Urinary bladder (tissue), 4 donors: ENCODE measurements around the gene RAB26. TPM values are rescaled to one million over a fixed set of nuclear protein-coding genes. Genes with fewer than 3 reads are reported as not detected.
"Not testable (repeated sequence)": the region's sequence is repeated elsewhere in the genome, so short reads cannot be mapped to it uniquely, and the experiment has no call there.

ENCODE experiments used
- DNase-seq: peaks from one replicate; pipeline ENCODE4 v3.0.0-alpha.2; 2015; ENCODE audit errors: extremely low spot score
- H3K27ac ChIP-seq: one replicate; pipeline ENCODE4 v1.5.1; 2013; ENCODE audit warnings: low read depth, mild to moderate bottlenecking, moderate library complexity
- H3K36me3 ChIP-seq: one replicate; pipeline ENCODE4 v1.6.1; 2013; ENCODE audit warnings: mild to moderate bottlenecking, moderate library complexity; ENCODE audit not compliant: insufficient read depth
- H3K4me1 ChIP-seq: one replicate; pipeline ENCODE4 v1.6.1; 2013; ENCODE audit warnings: mild to moderate bottlenecking, moderate library complexity; ENCODE audit not compliant: insufficient read depth
- H3K4me3 ChIP-seq: one replicate; pipeline ENCODE4 v1.5.1; 2013; ENCODE audit warnings: low read depth, low read length
- WGBS: extraction: QIAGEN DNeasy Blood & Tissue Kit; methylation state at CpG from one replicate; pipeline ENCODE4 v1.1.7; 2013; 5-methylcytosine and 5-hydroxymethylcytosine counted together
- polyA plus RNA-seq: library from polyadenylated mRNA; stranded (reverse); fragments of 200-250 nt; gene quantifications from one replicate; pipeline ENCODE4 v1.2.3, GENCODE V29; 2013
- small RNA-seq: library from RNA; depleted of rRNA; stranded (forward); fragments of <200 nt; gene quantifications from one replicate; pipeline ENCODE3, GENCODE V24; 2014
- total RNA-seq: library from RNA; depleted of rRNA; stranded (reverse); fragments of >200 nt; gene quantifications from one replicate; pipeline ENCODE4 v1.2.3, GENCODE V29; 2014
- donor health status: healthy with polysubstance abuse.
- donor health status: healthy.

Gene RAB26
- total and polyA plus RNA-seq, 2 donors = 0.63 TPM

- WGBS = 54% methylated on average over 14 of the region's 14 CpGs
These were observed 51.3 kb downstream of the RAB26 start for GRCh38 chr16:2199621-2200139.

GRCh38 chr16:2200313-2200712, 51.9 kb downstream of the RAB26 start:
- no peak overlapping the region for H3K27ac ChIP-seq
- no peak overlapping the region for H3K4me3 ChIP-seq
- H3K4me1 ChIP-seq = no peaks in the 10 kb centered on the region
- H3K36me3 ChIP-seq = no peaks in the 10 kb centered on the region
- 87% methylated on average over 6 of the region's 6 CpGs for WGBS
- DNase-seq = no peak

More at GRCh38 chr16:2199621-2200139, 51.3 kb downstream of the RAB26 start:
- no peak for DNase-seq
- Histone ChIP-seq H3K4me1 (no peaks in the 10 kb centered on the region), H3K4me3 (no peak overlapping the region), H3K27ac (no peak overlapping the region), H3K36me3 (no peaks in the 10 kb centered on the region)

GRCh38 chr16:2203119-2203688, 54.8 kb downstream of the RAB26 start:
- WGBS = 91% methylated on average over 8 of the region's 8 CpGs
- H3K4me1 ChIP-seq, H3K36me3 ChIP-seq, DNase-seq, H3K4me3 ChIP-seq, H3K27ac ChIP-seq: not testable (repeated sequence)

Small RNA genes lying within 50 kb of the gene (small RNA-seq; reads per million reads assigned to genes)
- not detected for gene MIR3180-5
- not detected for gene MIR4516
- gene RF00019 = not detected
- not detected for gene SNORD60

Other genes with a start within 250 kb of the RAB26 start
- 1.8 TPM for gene HS3ST6, start 230.2 kb upstream of the RAB26 start, total RNA-seq
- 1.6 TPM for gene HS3ST6, start 230.2 kb upstream of the RAB26 start, polyA plus RNA-seq
- gene MSRB1, start 205.4 kb upstream of the RAB26 start, total RNA-seq = 4.0 TPM
- gene MSRB1, start 205.4 kb upstream of the RAB26 start, polyA plus RNA-seq = 107 TPM
- gene RPL3L, start 193.9 kb upstream of the RAB26 start, total RNA-seq = 1.2 TPM
- not detected for gene RPL3L, start 193.9 kb upstream of the RAB26 start, polyA plus RNA-seq
- 71.2 TPM for gene NDUFB10, start 189.1 kb upstream of the RAB26 start, total RNA-seq
- gene NDUFB10, start 189.1 kb upstream of the RAB26 start, polyA plus RNA-seq = 308 TPM
- gene RPS2, start 183.8 kb upstream of the RAB26 start, total RNA-seq = 888 TPM
- 3,347 TPM for gene RPS2, start 183.8 kb upstream of the RAB26 start, polyA plus RNA-seq
- not detected for gene RNF151, start 181.8 kb upstream of the RAB26 start, total RNA-seq
- gene RNF151, start 181.8 kb upstream of the RAB26 start, polyA plus RNA-seq = not detected
- 10.9 TPM for gene TBL3, start 176.6 kb upstream of the RAB26 start, total RNA-seq
- gene TBL3, start 176.6 kb upstream of the RAB26 start, polyA plus RNA-seq = 50.6 TPM
- not detected for gene NOXO1, start 167.2 kb upstream of the RAB26 start, total RNA-seq
- 0.16 TPM for gene NOXO1, start 167.2 kb upstream of the RAB26 start, polyA plus RNA-seq
- 7.7 TPM for gene GFER, start 164.4 kb upstream of the RAB26 start, total RNA-seq
- gene GFER, start 164.4 kb upstream of the RAB26 start, polyA plus RNA-seq = 27.8 TPM
- gene SYNGR3, start 158.7 kb upstream of the RAB26 start, total RNA-seq = 2.0 TPM
- gene SYNGR3, start 158.7 kb upstream of the RAB26 start, polyA plus RNA-seq = 1.8 TPM
- gene ZNF598, start 138.8 kb upstream of the RAB26 start, total RNA-seq = 6.3 TPM
- 38.4 TPM for gene ZNF598, start 138.8 kb upstream of the RAB26 start, polyA plus RNA-seq
- not detected for gene NPW, start 128.8 kb upstream of the RAB26 start, total RNA-seq
- 0.08 TPM for gene NPW, start 128.8 kb upstream of the RAB26 start, polyA plus RNA-seq
- gene NHERF2, start 121.7 kb upstream of the RAB26 start, total RNA-seq = 25.9 TPM
- gene NHERF2, start 121.7 kb upstream of the RAB26 start, polyA plus RNA-seq = 111 TPM
- 13.7 TPM for gene NTHL1, start 100.8 kb upstream of the RAB26 start, total RNA-seq
- gene NTHL1, start 100.8 kb upstream of the RAB26 start, polyA plus RNA-seq = 28.5 TPM
- gene TSC2, start 100.6 kb upstream of the RAB26 start, total RNA-seq = 50.2 TPM
- 55.9 TPM for gene TSC2, start 100.6 kb upstream of the RAB26 start, polyA plus RNA-seq
- 79.5 TPM for gene PKD1, start 12.7 kb upstream of the RAB26 start, total RNA-seq
- gene PKD1, start 12.7 kb upstream of the RAB26 start, polyA plus RNA-seq = 197 TPM
- gene TRAF7, start 7.2 kb downstream of the RAB26 start, total RNA-seq = 21.9 TPM
- 57.0 TPM for gene TRAF7, start 7.2 kb downstream of the RAB26 start, polyA plus RNA-seq
- gene CASKIN1, start 48.0 kb downstream of the RAB26 start, total RNA-seq = 0.69 TPM
- 0.48 TPM for gene CASKIN1, start 48.0 kb downstream of the RAB26 start, polyA plus RNA-seq
- gene MLST8, start 56.8 kb downstream of the RAB26 start, total RNA-seq = 9.3 TPM
- gene MLST8, start 56.8 kb downstream of the RAB26 start, polyA plus RNA-seq = 50.4 TPM
- gene BRICD5, start 62.2 kb downstream of the RAB26 start, total RNA-seq = 4.0 TPM
- 5.0 TPM for gene BRICD5, start 62.2 kb downstream of the RAB26 start, polyA plus RNA-seq
- 4.8 TPM for gene PGP, start 66.2 kb downstream of the RAB26 start, total RNA-seq
- 10.5 TPM for gene PGP, start 66.2 kb downstream of the RAB26 start, polyA plus RNA-seq
- 14.0 TPM for gene E4F1, start 75.0 kb downstream of the RAB26 start, total RNA-seq
- 27.5 TPM for gene E4F1, start 75.0 kb downstream of the RAB26 start, polyA plus RNA-seq
- 0.74 TPM for gene DNASE1L2, start 87.8 kb downstream of the RAB26 start, total RNA-seq
- 0.77 TPM for gene DNASE1L2, start 87.8 kb downstream of the RAB26 start, polyA plus RNA-seq
- gene ECI1, start 103.0 kb downstream of the RAB26 start, total RNA-seq = 16.6 TPM
- gene ECI1, start 103.0 kb downstream of the RAB26 start, polyA plus RNA-seq = 93.2 TPM
- gene RNPS1, start 119.5 kb downstream of the RAB26 start, total RNA-seq = 47.5 TPM
- 188 TPM for gene RNPS1, start 119.5 kb downstream of the RAB26 start, polyA plus RNA-seq
- gene ABCA3, start 192.1 kb downstream of the RAB26 start, total RNA-seq = 5.5 TPM
- gene ABCA3, start 192.1 kb downstream of the RAB26 start, polyA plus RNA-seq = 8.3 TPM